Activated T-helper 9 cell treated with anti-CD3 and anti-CD28 coated beads, Interleukin-2, amount 50 U/mL, for 16 hours (primary cell): ENCODE results near the gene TRABD2A.
"Not testable (repeated sequence)": the region's sequence is repeated elsewhere in the genome, so short reads cannot be mapped to it uniquely, and the experiment has no call there.

Experiments used
- DNase-seq: peaks from one replicate; pipeline ENCODE4 v3.0.0-alpha.2; 2020; ENCODE audit warnings: low read depth

The TRABD2A gene

DNA sequence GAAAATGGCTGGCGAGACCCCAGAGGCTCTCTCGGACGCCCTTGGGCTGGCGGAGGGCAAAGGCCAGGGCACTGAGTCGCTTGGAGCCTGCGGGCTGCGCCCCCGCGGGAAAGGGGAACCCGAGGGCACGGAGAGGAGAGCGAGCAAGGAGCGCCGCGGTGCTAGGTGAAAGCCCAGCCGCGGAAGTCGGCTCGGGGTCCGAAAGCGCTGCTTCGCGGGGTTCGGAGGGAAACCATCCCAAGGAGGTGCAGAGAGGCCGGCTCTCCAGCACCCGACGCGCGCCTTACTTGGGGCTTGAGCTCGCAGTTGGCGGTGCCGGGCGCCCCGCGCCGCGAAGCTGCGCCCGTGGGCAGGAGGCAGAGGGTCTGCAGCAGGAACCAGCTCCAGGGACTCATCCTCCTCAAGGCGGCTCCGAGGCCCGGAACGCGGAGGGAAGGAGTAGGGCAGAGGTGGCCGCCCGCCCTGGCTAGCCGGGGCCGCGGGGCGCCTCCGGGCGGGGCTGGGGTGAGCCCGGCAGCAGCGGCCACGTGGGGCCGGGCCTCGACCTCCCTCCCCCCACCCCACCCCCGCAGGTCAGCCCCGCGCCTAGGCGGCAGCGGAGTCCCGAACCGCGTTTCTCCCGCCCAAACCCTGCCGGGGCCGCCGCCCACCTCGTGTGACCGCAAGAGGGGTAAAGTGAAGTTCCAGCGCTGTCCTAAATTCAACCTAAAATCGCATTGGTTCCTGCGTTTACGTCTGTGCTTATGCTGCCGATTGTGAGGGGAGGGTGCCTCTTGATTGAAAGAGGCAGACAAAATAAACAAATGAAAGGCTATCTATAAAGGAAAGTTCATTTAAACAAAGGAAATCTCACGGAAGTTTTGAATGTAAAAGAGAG lies at the start of gene TRABD2A:
Gene TRABD2A (minus strand): TSS at position 440 of the 877 bp plus-strand sequence. CDS start 45 bp downstream, at position 395.
- peak; percentile 42 for DNase-seq

DNA sequence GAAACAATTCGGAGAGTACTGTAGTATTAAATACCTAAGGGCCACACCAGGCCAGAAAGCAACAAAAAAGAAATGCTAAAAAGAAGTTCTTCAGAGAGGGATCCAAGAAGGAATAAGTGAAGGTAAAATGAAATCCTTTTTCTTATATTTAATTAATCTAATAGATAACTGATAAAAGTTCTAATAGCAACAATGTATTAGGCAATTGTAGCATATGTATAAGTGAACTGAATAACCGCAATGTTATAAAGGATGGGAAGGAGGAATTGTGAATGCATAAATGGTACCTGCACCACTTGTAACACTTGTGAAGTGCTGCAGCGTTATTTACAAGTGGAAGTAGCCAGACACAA lies 46.4 kb upstream of the TRABD2A start:
- DNase-seq, result no peak

- peak; percentile 99 for DNase-seq
Observed at GRCh38 chr2:84925724-84926376, 45.0 kb upstream of the TRABD2A start.

GRCh38 chr2:84925336-84925723 lies 44.4 kb upstream of the TRABD2A start:
- DNase-seq, result no peak

DNA sequence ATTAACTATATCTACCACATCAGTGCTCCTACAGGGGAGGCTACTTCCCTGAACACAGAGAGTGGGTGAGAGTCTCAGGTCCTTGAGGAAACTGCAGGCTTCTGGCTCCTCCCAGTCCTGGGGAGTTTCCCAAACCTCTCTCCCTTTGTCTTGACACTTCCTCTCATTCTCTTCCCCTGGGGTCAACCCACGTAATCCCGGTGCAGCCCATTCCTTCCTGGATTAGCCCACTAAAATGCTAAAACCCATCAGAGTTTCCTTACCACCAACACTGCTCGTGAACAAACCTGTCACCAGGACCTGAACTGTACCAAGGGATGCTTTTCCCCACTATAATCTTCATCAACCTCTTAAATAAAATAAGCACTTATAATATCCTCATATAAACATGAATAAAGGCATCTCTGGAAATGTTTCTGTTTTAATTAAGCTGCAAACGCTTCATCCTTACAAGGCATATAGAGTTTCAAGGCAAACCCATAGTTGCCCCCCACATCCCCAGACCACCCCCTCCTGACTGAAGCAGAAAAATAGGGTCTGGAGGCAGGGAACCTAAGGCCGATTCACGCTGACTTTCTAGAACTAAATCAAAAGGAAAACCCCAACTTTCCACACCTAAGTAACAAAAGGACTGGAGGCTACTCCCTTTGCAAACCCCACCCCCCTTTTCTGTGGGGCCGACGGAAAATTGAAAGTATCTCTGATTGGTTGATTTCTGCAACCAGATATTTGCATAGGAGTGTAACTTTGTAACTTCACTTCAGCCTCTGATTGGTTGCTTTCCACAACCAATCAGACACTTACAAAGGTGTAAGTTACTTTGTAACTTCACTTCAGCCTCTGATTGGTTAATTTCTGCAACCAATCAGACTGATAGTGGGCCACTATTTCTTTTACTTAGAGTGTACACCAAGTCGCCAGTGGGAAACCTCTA lies 43.6 kb upstream of the TRABD2A start:
- no peak for DNase-seq

GRCh38 chr2:84923009-84923408 lies 42.1 kb upstream of the TRABD2A start:
- no peak for DNase-seq

GRCh38 chr2:84919885-84920580 lies 39.1 kb upstream of the TRABD2A start:
- DNase-seq, result no peak

GRCh38 chr2:84918430-84918829 lies 37.5 kb upstream of the TRABD2A start:
- no peak for DNase-seq

- DNase-seq, result not testable (repeated sequence)
Observed at GRCh38 chr2:84917821-84918220, 36.9 kb upstream of the TRABD2A start.

GRCh38 chr2:84915675-84916074 lies 34.8 kb upstream of the TRABD2A start:
- not testable (repeated sequence) for DNase-seq

GRCh38 chr2:84914334-84914733 lies 33.5 kb upstream of the TRABD2A start:
- no peak for DNase-seq

DNA sequence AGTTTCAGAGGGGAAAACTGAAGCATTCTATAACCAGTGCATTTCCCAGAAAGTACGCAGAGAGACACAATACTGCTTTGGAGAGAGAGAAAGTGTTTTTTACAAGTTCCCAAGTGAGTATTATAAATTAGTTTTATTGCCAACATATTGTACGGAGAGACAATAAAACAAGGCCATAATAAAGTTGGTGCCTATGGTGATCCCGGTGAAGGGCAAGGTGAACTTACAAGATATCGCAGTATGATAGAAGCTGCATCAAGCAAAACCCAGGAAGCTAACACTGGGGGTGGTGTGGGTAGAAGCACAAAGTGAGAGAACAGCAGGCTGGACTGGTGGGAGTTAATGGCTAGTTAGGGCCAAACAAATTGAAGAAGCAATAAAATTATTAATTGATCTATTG lies 32.1 kb upstream of the TRABD2A start:
- DNase-seq, result no peak

GRCh38 chr2:84911135-84911678 lies 30.3 kb upstream of the TRABD2A start:
- DNase-seq, result no peak

DNA sequence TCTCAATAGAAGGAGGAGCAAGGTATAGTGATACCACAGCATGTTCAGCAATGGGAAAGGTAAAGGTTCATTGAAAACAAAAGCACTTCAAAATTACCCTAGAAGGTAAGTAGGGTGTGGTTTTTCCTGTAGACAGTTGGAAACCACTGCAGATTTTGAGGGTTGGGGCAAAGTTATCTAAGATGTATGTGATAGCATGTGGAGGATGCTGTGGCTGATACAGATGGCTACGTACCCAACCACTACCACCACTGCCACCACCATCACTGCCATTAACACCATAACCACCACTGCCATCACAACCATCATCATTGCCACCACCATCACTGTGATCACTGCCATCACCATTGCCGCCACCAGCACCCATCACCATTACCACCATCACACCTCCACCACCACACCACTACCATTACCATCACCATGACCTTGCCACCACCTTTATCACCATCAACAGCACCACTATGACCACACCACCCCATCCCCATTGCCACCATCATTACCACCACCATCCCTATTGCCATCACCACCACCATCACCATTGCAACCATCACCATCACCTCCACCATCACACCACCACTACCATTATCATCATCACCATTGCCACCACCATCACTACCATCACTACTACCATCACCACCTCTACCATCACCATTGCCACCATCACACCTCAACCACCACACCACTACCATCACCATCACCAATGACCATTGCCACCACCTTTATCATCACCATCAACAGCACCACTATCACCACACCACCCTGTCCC lies 28.2 kb upstream of the TRABD2A start:
- no peak for DNase-seq

GRCh38 chr2:84906900-84907714 lies 26.2 kb upstream of the TRABD2A start:
- DNase-seq, result no peak

GRCh38 chr2:84906108-84906899 lies 25.4 kb upstream of the TRABD2A start:
- DNase-seq, result peak; percentile 52

GRCh38 chr2:84905181-84906107 lies 24.6 kb upstream of the TRABD2A start, which contains the start of gene TMSB10:
Gene TMSB10 (plus strand): TSS chr2:84905656.
- DNase-seq, result peak; percentile 81

GRCh38 chr2:84904717-84905174 lies 23.9 kb upstream of the TRABD2A start:
- no peak for DNase-seq
